WTC11 (cell line): ENCODE results near the gene ZC3H12C. TPM values are rescaled to one million over a fixed set of nuclear protein-coding genes. Genes with fewer than 3 reads are reported as not detected.

Source experiments
- ATAC-seq: fragments of 200-7000 bp; cut with Tn5 transposase; 2 replicates; pipeline ENCODE4 v1.10.0; 2021; ENCODE audit warnings: mild to moderate bottlenecking, moderate library complexity
- CTCF ChIA-PET: fragments of 300-600 bp; sonication (Branson Sonifier 250); formaldehyde crosslinking; loops from one replicate; lab custom pipeline; 2021; ENCODE audit warnings: antibody characterized with exemption; lab: Charles Lee
- POLR2A ChIA-PET: fragments of 350-600 bp; sonication (Branson Sonifier 250); formaldehyde crosslinking; loops from one replicate; lab custom pipeline; 2021; ENCODE audit warnings: antibody characterized with exemption; lab: Charles Lee
- DNase-seq: peaks from one replicate; pipeline ENCODE4 v3.0.0; 2021; ENCODE audit warnings: low spot score
- H3K27ac Mint-ChIP-seq: 2 replicates; pipeline ENCODE4 v1.8.0; 2021; ENCODE audit warnings: mixed read lengths
- H3K27me3 Mint-ChIP-seq: 2 replicates; pipeline ENCODE4 v1.8.0; 2021; ENCODE audit warnings: low read depth, mild to moderate bottlenecking, moderate library complexity, mixed read lengths
- H3K36me3 Mint-ChIP-seq: 2 replicates; pipeline ENCODE4 v1.8.0; 2021; ENCODE audit warnings: mixed read lengths
- H3K4me1 Mint-ChIP-seq: 2 replicates; pipeline ENCODE4 v1.8.0; 2022; ENCODE audit warnings: mixed read lengths
- H3K4me3 Mint-ChIP-seq: 2 replicates; pipeline ENCODE4 v1.8.0; 2021; ENCODE audit warnings: mild to moderate bottlenecking, moderate library complexity, mixed read lengths
- H3K9me3 Mint-ChIP-seq: 2 replicates; pipeline ENCODE4 v1.8.0; 2021; ENCODE audit warnings: mixed read lengths
- CBFB ChIP-seq: sonication (generic); formaldehyde crosslinking; IDR thresholded peaks from 2 replicates; pipeline ENCODE4 v1.8.1; 2022; ENCODE audit warnings: mild to moderate bottlenecking, low read depth, missing genetic modification reagents
- CREB1 ChIP-seq: sonication (generic); formaldehyde crosslinking; IDR thresholded peaks from 2 replicates; pipeline ENCODE4 v1.8.0; 2023; ENCODE audit warnings: mild to moderate bottlenecking, missing genetic modification reagents
- E2F5 ChIP-seq: sonication (generic); formaldehyde crosslinking; IDR thresholded peaks from 2 replicates; pipeline ENCODE4 v1.8.1; 2022; ENCODE audit warnings: mild to moderate bottlenecking, moderate library complexity, missing genetic modification reagents
- EMX1 ChIP-seq: fragments of 250-450 bp; sonication (Bioruptor Pico); IDR thresholded peaks from 2 replicates; pipeline ENCODE4 v1.8.0; 2021; ENCODE audit warnings: mild to moderate bottlenecking
- ERG ChIP-seq: fragments of 250-450 bp; sonication (Bioruptor Pico); IDR thresholded peaks from 2 replicates; pipeline ENCODE4 v1.8.0; 2021; ENCODE audit warnings: mild to moderate bottlenecking
- ESRRA ChIP-seq: sonication (generic); formaldehyde crosslinking; IDR thresholded peaks from 2 replicates; pipeline ENCODE4 v1.8.1; 2022; ENCODE audit warnings: mild to moderate bottlenecking, missing genetic modification reagents, borderline replicate concordance
- NFYB ChIP-seq: sonication (generic); formaldehyde crosslinking; conservative IDR thresholded peaks from 2 replicates; pipeline ENCODE4 v1.8.0; 2022; ENCODE audit warnings: low read depth, missing genetic modification reagents
- USF2 ChIP-seq: sonication (generic); formaldehyde crosslinking; IDR thresholded peaks from 2 replicates; pipeline ENCODE4 v1.8.1; 2023; ENCODE audit warnings: mild to moderate bottlenecking, missing genetic modification reagents, moderate library complexity
- ZNF263 ChIP-seq: sonication (generic); formaldehyde crosslinking; IDR thresholded peaks from 2 replicates; pipeline ENCODE4 v1.8.1; 2022; ENCODE audit warnings: low read depth, mild to moderate bottlenecking, moderate library complexity, missing genetic modification reagents
- ZNF281 ChIP-seq: sonication (generic); formaldehyde crosslinking; IDR thresholded peaks from 2 replicates; pipeline ENCODE4 v1.8.0; 2023; ENCODE audit warnings: mild to moderate bottlenecking, missing genetic modification reagents
- ZNF512 ChIP-seq: sonication (generic); formaldehyde crosslinking; IDR thresholded peaks from 2 replicates; pipeline ENCODE4 v1.8.1; 2022; ENCODE audit warnings: missing genetic modification reagents, borderline replicate concordance
- ZSCAN18 ChIP-seq: fragments of 250-450 bp; sonication (Bioruptor Pico); IDR thresholded peaks from 2 replicates; pipeline ENCODE4 v2.1.2; 2022; ENCODE audit warnings: mild to moderate bottlenecking, moderate library complexity
- total RNA-seq: library from RNA; stranded (reverse); gene quantifications from 3 replicates; pipeline ENCODE4 v1.2.3, GENCODE V29; 2021

ZC3H12C gene
- total RNA-seq, 1 experiment from 2014 or later: 2.4 TPM

GRCh38 chr11:110074499-110074898 is 18.7 kb upstream of the ZC3H12C start:
- ChIA-PET CTCF (no interaction called here), POLR2A (no interaction called here)
- Mint-ChIP-seq H3K36me3 (peaks cover 6% of the 10 kb centered on the region), H3K27me3 (no peaks in the 10 kb centered on the region; the same call in 1 of the 2 replicates), H3K4me3 (no peak overlapping the region), H3K9me3 (peaks cover 8% of the 10 kb centered on the region), H3K4me1 (peaks cover 36% of the 10 kb centered on the region), H3K27ac (no peak overlapping the region)
- DNase-seq (no peak), ATAC-seq (no peak)
- no peak for TF ChIP-seq E2F5 (CRISPR knock-in tag)
- TF ChIP-seq CBFB: no peak
- TF ChIP-seq EMX1 (CRISPR knock-in tag): no peak
- TF ChIP-seq NFYB (CRISPR knock-in tag): no peak
- no peak for TF ChIP-seq ZSCAN18 (CRISPR knock-in tag)
- TF ChIP-seq CREB1 (CRISPR knock-in tag): no peak
- TF ChIP-seq ZNF281 (CRISPR knock-in tag): no peak
- TF ChIP-seq USF2: no peak

GRCh38 chr11:110075105-110075846 is 17.9 kb upstream of the ZC3H12C start:
- Mint-ChIP-seq H3K4me1 (peaks cover 36% of the 10 kb centered on the region), H3K9me3 (peaks cover 8% of the 10 kb centered on the region), H3K36me3 (peaks cover 6% of the 10 kb centered on the region), H3K4me3 (peak overlapping the region; percentile 7; the same call in 1 of the 2 replicates), H3K27ac (peak overlapping the region; percentile 8; the same call in 1 of the 2 replicates), H3K27me3 (no peaks in the 10 kb centered on the region; the same call in 1 of the 2 replicates)
- POLR2A ChIA-PET: no interaction called here
- ATAC-seq: no peak
- no peak for TF ChIP-seq ZNF281 (CRISPR knock-in tag)
- TF ChIP-seq ZNF263 (CRISPR knock-in tag): no peak
- TF ChIP-seq ERG (CRISPR knock-in tag): no peak
- no peak for TF ChIP-seq ESRRA
- no peak for TF ChIP-seq ZNF512
- no peak for DNase-seq
- CTCF ChIA-PET: no interaction called here
